ENCODE measurements around the gene MAML3. TPM values are rescaled to one million over a fixed set of nuclear protein-coding genes. Genes with fewer than 3 reads are reported as not detected.
A peak's percentile ranks its signal among the peaks of the same experiment; 100 is the strongest.

MAML3 gene
- total RNA-seq, 1 donor from 2014 or later: 24.8 TPM

GRCh38 chr4:139810710-139811109 is 343.3 kb downstream of the MAML3 start:
- Mint-ChIP-seq H3K27me3 (ENCODE audit: low read depth) (no peaks in the 10 kb centered on the region), H3K9me3 (peaks cover 9% of the 10 kb centered on the region), H3K27ac (no peak overlapping the region), H3K4me1 (peaks cover 54% of the 10 kb centered on the region), H3K36me3 (peaks cover 12% of the 10 kb centered on the region), H3K4me3 (no peak overlapping the region)
- no peak for TF ChIP-seq CTCF (IDR thresholded peaks at IDR 0.05; ENCODE audit: unreplicated experiment)
- no peak for DNase-seq (ENCODE audit: low spot score in 2 of 2, unreplicated experiment in 2 of 2)

GRCh38 chr4:139809757-139810140 is 344.2 kb downstream of the MAML3 start:
- Mint-ChIP-seq H3K27ac (peak overlapping the region; percentile 95), H3K27me3 (ENCODE audit: low read depth) (no peaks in the 10 kb centered on the region), H3K36me3 (peaks cover 12% of the 10 kb centered on the region), H3K4me3 (no peak overlapping the region), H3K9me3 (peaks cover 9% of the 10 kb centered on the region), H3K4me1 (peaks cover 44% of the 10 kb centered on the region)
- TF ChIP-seq CTCF (IDR thresholded peaks at IDR 0.05; ENCODE audit: unreplicated experiment): no peak
- no peak for DNase-seq (ENCODE audit: low spot score in 2 of 2, unreplicated experiment in 2 of 2)

GRCh38 chr4:139808808-139809756 is 344.9 kb downstream of the MAML3 start:
- TF ChIP-seq CTCF (IDR thresholded peaks at IDR 0.05; ENCODE audit: unreplicated experiment): no peak
- Mint-ChIP-seq H3K27me3 (ENCODE audit: low read depth) (no peaks in the 10 kb centered on the region), H3K9me3 (peaks cover 9% of the 10 kb centered on the region), H3K36me3 (peaks cover 12% of the 10 kb centered on the region), H3K4me1 (peaks cover 38% of the 10 kb centered on the region), H3K4me3 (peak overlapping the region; percentile 15), H3K27ac (peak overlapping the region; percentile 95)
- DNase-seq (ENCODE audit: low spot score in 2 of 2, unreplicated experiment in 2 of 2): no peak

GRCh38 chr4:139808381-139808807 is 345.6 kb downstream of the MAML3 start:
- TF ChIP-seq CTCF (IDR thresholded peaks at IDR 0.05; ENCODE audit: unreplicated experiment): no peak
- Mint-ChIP-seq H3K9me3 (peaks cover 9% of the 10 kb centered on the region), H3K27ac (peak overlapping the region; percentile 95), H3K4me3 (no peak overlapping the region), H3K36me3 (peaks cover 12% of the 10 kb centered on the region), H3K4me1 (peaks cover 35% of the 10 kb centered on the region), H3K27me3 (ENCODE audit: low read depth) (no peaks in the 10 kb centered on the region)
- DNase-seq (ENCODE audit: low spot score in 2 of 2, unreplicated experiment in 2 of 2): no peak

- peaks cover 41% of the 10 kb centered on the region for H3K4me1 Mint-ChIP-seq
- H3K4me3 Mint-ChIP-seq: no peak overlapping the region
- peak overlapping the region; percentile 95 for H3K27ac Mint-ChIP-seq
- no peak for DNase-seq (ENCODE audit: low spot score in 2 of 2, unreplicated experiment in 2 of 2)
- no peaks in the 10 kb centered on the region for H3K27me3 Mint-ChIP-seq (ENCODE audit: low read depth)
- peaks cover 9% of the 10 kb centered on the region for H3K9me3 Mint-ChIP-seq
- TF ChIP-seq CTCF (IDR thresholded peaks at IDR 0.05; ENCODE audit: unreplicated experiment): no peak
- peaks cover 12% of the 10 kb centered on the region for H3K36me3 Mint-ChIP-seq
Measured at GRCh38 chr4:139807483-139807882, 346.5 kb downstream of the MAML3 start.

Data from mesothelial cell of epicardium (in vitro differentiated cells).